Activated gamma-delta T cell (primary cell): ENCODE results near the gene PARD3.

ENCODE experiments used
- DNase-seq: peaks from one replicate; lab custom pipeline; 2025; lab: John Stamatoyannopoulos, UW

Gene PARD3

GRCh38 chr10:34156781-34157425, 658.2 kb downstream of the PARD3 start:
- DNase-seq: no peak

- DNase-seq: no peak
Measured at GRCh38 chr10:34155812-34156211, 659.3 kb downstream of the PARD3 start.

GRCh38 chr10:34154383-34154900, 660.7 kb downstream of the PARD3 start:
- DNase-seq: no peak

GRCh38 chr10:34153663-34154382, 661.3 kb downstream of the PARD3 start:
- no peak for DNase-seq

GRCh38 chr10:34152434-34152833, 662.7 kb downstream of the PARD3 start:
- DNase-seq: no peak

- DNase-seq: no peak
Measured at GRCh38 chr10:34151931-34152330, 663.2 kb downstream of the PARD3 start.

- no peak for DNase-seq
Measured at GRCh38 chr10:34151481-34151880, 663.6 kb downstream of the PARD3 start.

- no peak for DNase-seq
Measured at GRCh38 chr10:34150103-34150502, 665.0 kb downstream of the PARD3 start.

- DNase-seq: no peak
Measured at GRCh38 chr10:34148305-34148657, 666.8 kb downstream of the PARD3 start.

GRCh38 chr10:34147641-34148304, 667.3 kb downstream of the PARD3 start:
- no peak for DNase-seq

- no peak for DNase-seq
Measured at GRCh38 chr10:34145715-34146114, 669.4 kb downstream of the PARD3 start.

GRCh38 chr10:34143466-34143865, 671.6 kb downstream of the PARD3 start:
- no peak for DNase-seq

GRCh38 chr10:34141032-34141680, 673.9 kb downstream of the PARD3 start:
- DNase-seq: no peak

- DNase-seq: no peak
Measured at GRCh38 chr10:34139559-34139958, 675.5 kb downstream of the PARD3 start.

GRCh38 chr10:34137955-34138354, 677.1 kb downstream of the PARD3 start:
- no peak for DNase-seq

- no peak for DNase-seq
Measured at GRCh38 chr10:34137201-34137600, 677.9 kb downstream of the PARD3 start.

GRCh38 chr10:34135515-34135914, 679.6 kb downstream of the PARD3 start:
- DNase-seq: no peak

- no peak for DNase-seq
Measured at GRCh38 chr10:34134602-34135001, 680.5 kb downstream of the PARD3 start.

GRCh38 chr10:34133406-34133805, 681.7 kb downstream of the PARD3 start:
- no peak for DNase-seq

- DNase-seq: no peak
Measured at GRCh38 chr10:34131152-34131551, 683.9 kb downstream of the PARD3 start.

GRCh38 chr10:34127676-34128075, 687.4 kb downstream of the PARD3 start:
- DNase-seq: no peak

- no peak for DNase-seq
Measured at GRCh38 chr10:34126371-34127151, 688.5 kb downstream of the PARD3 start.
